HG02840 (cell line): ENCODE results near the gene ZNF362.
"Not testable (repeated sequence)": the region's sequence is repeated elsewhere in the genome, so short reads cannot be mapped to it uniquely, and the experiment has no call there.

ENCODE experiments used
- ATAC-seq: cut with Tn5 transposase; IDR thresholded peaks from one replicate; pipeline ENCODE4 v1.9.1; 2021; ENCODE audit warnings: mild to moderate bottlenecking, moderate library complexity, moderate number of reproducible peaks; ENCODE audit not compliant: unreplicated experiment, low FRiP score

ZNF362 gene

DNA sequence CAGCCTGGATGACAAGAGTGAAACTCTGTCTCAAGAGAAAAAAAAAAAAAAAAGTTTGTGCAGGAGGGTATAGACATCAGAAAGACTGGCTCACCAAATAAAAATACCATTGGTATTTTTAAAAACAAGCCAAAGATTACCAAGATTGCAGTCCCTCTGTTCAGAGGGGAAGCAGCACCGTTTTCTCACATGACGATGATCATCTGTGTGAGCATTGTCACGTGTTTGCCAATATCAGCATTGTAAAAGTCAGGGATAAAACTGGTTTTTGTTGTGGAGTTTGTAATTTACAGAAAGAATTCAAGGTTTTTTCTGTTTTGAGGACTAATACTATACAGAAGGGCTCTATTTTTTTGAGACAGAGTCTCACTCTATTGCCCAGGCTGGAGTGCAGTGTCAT is 26.5 kb downstream of the ZNF362 start:
- ATAC-seq = no peak

DNA sequence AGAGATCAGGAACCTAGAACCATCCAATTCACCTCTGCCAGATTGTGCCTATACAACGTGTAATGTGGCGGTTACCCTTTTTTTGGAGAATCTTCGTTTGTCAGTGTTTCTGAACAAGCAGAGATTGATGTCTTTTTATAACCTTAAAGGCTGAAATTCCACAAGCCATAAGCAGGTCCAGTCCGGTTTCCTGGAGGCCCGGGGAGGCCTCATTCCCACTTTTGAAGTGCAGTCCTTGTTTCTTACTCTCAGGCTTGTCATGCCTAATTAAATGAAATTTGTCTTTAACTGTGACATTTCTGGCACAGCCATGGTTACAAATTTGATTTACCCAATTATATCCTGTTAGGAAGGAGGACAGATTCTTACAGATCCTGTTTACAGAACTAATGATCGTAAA is 27.8 kb downstream of the ZNF362 start:
- ATAC-seq = no peak

DNA sequence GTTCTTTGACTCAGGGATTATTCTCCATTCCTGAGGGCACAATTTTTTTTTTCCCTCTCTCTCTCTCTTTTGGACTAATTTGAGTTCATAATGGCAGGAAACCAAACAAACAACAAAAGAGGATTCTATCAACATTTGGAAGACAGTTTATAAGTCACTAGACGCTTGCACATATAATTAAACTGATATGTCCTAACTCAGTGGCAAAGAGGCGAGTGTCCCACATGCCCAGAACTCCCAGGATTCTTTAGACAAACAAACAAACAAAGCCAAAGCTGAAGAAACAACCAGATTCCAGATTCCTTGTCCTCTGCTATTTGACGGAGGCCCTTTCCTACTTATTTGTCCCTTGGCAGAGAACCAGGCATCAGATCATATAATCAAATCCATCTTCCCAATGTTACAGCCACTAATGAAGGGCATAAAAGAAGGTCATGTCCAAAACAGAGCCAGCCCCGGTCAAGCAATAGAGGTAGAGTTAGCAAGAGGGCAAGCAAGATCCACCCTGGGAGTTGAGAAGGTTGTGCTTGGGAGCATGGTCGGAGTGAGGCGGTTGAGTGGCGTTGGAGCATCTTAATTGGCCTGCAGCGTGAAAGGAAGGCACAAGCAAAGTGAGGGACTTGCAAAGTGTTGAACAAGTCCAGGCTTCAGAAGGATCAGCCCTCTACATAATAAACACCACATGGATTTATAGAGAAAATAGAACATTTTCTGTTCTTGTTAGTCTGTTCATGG is 30.3 kb downstream of the ZNF362 start:
- no peak for ATAC-seq

DNA sequence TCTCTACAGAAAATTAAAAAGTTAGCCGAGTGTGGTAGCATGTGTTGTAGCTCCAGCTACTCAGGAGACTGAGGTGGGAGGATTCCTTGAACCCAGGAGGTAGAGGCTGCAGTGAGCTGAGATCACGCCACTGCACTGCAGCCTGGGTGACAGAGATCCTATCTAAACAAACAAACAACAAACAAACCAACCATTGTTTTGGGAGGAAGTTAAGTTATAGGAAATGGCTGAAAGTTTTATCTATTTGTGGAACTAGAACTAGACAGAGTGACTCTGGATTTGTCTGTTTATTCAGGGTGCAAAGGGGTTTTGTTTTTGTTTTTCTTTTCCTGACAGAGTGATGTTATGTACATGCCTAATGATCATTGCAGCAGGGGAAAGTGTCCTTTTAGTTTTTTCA is 31.0 kb downstream of the ZNF362 start:
- no peak for ATAC-seq

DNA sequence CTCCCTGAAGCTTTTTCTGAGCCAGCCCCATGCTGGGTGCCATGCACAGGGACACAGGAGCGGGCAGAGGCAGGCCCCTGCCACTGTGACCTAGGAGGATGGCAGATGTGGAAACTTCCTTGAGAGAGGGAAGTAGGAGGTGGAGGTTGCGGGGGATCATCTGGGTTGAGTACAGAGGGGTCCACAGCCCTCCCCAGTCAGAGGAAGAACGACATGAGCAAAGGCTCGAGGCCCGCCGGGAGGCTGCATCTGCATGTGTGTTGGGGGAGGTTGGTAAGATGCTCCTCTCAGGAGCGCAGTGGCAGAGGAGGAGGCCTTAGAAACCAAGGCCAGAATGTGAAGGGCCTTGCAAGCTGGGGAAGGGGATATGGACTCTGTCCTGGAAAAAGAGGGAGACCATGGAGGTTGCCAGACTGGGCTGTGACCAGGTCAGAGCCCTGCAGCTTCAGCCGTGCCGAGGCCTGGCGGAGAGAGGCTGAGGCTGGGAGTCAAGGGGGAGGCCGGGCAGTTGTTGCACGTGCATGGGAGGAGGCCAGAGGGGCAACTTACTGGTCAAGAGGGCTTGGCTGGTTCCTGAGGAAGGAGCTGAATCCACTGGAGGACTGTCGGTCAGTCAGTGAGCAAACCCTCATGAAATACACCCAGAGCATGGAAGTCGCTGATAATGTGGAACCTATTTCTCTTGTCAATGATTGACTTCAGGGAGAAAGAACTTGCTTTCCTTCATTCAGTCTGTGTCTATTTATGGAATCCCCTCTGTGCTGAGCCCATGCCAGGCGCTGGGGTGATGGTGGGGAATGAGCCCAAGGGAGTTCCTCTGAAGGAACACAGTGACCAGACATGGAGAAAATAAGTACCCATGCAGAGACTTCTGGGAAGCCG is 32.9 kb downstream of the ZNF362 start:
- ATAC-seq = no peak

DNA sequence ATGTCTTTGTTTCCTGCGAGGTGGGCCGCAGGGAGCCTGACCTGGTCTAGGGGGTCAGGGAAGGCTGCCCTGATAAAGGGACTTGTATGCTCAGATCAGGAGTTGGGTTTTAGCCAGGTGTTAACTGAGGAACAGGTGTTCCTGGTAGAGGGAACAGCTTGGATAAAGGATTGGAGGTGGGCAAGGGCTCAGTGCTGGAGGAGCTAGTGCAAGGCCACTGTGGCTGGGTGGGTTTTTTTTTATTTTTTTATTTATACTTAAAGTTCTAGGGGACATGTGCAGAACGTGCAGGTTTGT is 33.5 kb downstream of the ZNF362 start:
- no peak for ATAC-seq

DNA sequence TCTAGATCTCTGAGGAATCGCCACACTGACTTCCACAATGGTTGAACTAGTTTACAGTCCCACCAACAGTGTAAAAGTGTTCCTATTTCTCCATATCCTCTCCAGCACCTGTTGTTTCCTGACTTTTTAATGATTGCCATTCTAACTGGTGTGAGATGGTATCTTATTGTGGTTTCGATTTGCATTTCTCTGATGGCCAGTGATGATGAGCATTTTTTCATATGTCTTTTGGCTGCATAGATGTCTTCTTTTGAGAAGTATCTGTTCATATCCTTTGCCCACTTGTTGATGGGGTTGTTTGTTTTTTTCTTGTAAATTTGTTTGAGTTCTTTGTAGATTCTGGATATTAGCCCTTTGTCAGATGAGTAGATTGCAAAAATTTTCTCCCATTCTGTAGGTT is 34.3 kb downstream of the ZNF362 start:
- ATAC-seq = not testable (repeated sequence)

DNA sequence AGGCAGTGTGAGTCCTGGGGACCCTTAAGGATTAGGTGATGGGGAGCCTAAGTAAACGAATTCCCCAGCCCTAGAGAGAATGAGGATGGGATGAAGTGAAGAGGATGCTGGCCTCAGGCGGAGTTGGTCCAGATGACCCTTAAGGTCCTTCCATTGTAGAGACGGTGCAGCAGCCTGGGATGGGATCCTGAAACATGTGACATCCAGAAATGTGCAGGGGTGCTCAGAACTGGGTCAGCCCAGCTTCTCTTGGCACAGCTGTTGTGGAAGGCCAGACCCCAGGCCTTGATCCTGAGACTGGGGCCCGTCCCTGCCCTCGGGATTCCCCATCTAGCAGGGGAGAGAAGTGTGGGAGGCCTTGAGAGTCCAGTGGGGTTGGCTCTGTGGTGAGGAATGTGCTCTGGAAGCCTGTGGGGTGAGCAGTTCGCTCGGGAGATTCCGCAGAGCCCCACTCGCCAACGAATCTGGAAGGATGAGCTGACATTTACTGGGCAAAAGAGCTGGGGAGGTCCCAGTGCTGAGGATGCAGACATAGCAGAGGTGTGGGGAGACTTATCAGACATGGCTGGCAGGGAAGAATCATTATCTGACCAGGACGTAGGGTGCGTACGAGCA is 36.5 kb downstream of the ZNF362 start:
- no peak for ATAC-seq

DNA sequence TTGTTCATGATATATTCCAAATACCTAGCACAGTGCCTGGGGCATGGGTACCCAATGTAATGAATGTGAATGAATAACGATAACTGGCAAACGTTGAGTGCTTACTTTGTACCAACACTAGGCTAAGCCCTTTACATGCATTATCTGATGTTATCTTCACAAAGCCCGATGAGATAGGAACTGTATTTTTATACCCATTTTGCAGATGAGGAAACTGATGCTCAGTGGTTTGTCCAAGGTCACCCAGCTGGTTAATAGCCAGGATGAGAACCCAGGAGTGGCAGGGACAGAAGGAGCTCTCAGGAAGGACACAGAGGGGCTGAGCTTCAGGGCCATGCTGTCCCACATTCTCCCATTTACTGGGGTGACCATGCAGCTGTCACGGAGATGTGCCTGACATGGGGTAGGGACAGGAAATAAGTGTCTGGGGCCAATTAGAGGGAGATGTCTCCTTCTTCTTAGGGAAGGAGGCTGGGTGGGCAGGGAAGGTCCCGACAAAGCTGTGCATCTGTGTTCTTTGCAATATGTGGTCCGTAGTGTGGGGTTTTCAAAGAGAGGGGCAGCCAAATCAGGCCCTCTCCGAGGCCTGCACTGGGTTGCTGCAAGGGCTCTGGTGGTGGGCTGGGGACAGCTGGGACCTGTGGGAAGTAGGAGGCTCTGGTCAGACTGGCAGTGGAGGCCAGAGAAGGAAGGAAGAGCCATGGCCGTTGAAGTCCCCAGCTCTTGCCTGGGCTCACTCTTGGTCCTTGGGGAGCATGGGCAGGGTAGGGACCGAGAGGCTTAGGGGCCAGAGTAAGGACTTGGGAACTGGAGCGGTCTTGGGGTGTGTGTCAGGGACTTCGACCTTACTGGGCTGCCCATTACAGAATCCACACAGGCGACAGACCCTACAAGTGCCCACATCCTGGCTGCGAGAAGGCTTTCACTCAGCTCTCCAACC is 38.0 kb downstream of the ZNF362 start:
- no peak for ATAC-seq

DNA sequence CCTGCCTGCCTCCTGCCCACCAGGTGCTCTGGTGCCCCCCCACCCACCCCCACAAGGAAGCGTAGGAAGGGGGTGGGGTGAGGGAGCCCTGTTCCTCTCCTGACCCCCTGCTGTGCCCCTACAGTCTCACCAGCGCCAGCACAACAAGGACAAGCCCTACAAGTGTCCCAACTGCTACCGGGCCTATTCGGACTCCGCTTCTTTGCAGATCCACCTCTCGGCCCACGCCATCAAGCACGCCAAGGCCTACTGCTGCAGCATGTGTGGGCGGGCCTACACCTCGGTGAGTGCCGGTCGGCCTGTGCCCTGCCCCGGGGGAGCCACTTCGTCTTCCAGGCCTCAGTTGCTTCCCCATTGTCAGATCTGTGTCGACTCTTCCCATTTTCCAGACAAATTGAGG is 38.7 kb downstream of the ZNF362 start:
- no peak for ATAC-seq

DNA sequence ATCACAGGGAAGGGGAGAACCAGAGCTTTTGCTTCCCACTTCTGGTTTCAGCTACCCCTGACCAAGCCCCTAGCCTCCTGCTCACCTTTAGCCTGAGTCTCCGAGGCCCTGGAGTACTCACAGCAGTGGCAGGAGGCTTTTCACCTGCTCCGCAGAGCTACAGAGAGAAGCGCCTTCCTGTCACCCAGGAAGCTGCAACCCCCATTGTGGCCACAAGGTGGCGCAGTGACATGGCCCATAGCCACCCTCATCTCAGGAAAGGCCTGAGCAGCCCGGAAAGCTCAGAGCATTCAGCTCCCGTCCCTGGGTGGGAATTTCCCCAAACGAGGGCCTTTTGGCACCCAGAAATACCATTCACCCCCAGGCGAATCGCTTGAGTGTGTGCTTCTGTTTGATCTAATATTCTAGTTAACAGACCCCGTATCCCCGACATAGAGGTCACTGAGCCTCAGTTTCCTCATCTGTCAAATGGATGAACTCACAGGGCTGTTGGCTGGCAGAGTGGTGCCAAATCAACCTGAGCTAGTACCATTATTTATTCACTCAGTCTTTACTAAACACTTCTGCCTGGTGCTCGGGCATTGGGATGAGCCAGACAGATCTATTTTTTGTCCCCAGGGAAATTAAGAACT is 39.3 kb downstream of the ZNF362 start:
- no peak for ATAC-seq

DNA sequence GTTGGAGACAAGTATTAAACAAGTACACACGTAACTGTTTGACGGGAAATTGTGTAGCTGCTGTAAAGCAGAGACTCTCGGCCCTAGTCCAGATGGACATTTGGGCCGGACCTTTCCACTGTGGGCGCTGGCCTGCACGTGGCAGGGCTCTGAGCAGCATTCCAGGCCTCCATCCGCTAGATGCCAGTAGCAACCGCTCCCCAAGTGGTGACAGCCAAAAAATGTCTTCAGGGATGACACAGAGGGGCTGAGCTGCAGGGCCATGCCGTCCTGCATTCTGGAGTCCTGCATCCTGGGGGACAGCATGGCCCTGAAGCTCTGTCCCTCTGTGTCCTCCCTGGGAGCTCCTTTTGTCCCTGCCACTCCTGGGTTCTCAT is 39.8 kb downstream of the ZNF362 start:
- no peak for ATAC-seq

DNA sequence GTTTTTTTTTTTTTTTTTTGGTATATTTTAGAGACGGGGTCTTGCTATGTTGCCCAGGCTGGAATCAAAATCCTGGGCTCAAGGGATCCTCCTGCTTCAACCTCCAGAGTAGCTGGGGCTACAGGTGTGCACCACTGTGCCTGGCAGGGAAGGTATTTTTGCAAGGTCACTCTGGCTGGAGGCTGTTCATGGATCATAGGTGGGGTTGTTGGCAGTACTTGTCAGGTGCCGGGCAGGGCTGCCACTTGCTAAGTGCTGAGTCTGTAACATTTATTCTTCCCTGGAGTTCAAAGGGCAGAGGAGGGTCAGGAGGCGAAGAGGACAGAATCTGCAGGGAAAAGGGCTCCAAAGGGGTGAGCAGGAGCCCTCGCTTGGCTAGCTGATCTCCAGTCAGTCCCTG is 40.5 kb downstream of the ZNF362 start:
- no peak for ATAC-seq

DNA sequence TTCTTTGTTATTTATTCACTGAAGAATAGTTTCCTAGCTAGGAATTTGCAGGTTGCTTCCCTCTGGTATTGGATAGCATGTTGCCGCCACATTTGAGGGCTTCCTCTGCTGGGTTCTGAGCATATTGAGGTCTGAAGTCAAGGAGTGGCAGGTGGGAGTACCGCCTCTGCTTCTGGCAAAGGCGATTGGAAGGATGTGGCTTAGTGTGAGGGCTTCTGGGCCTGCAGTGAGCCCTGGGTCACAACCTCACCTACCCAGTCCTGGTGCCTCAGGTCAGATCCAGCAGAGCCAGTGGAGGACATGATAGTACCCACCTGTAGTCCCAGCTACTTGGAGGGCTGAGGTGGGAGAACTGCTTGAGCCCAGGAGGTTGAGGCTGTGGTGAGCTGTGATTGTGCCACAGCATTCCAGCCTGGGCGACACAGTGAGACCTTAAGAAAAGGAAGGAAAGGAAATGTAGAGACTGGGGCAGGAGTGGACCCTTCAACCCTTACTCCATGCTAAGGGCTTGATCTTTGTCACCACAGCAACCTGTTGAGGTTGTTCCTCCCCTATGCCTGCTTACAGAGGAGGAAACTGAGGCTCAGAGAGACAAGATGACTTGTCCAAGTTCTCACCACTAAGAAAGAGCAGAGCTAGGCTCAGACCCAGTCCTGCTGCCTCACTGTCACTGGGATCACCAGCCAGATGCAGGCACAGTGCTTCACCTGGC is 41.8 kb downstream of the ZNF362 start:
- no peak for ATAC-seq

DNA sequence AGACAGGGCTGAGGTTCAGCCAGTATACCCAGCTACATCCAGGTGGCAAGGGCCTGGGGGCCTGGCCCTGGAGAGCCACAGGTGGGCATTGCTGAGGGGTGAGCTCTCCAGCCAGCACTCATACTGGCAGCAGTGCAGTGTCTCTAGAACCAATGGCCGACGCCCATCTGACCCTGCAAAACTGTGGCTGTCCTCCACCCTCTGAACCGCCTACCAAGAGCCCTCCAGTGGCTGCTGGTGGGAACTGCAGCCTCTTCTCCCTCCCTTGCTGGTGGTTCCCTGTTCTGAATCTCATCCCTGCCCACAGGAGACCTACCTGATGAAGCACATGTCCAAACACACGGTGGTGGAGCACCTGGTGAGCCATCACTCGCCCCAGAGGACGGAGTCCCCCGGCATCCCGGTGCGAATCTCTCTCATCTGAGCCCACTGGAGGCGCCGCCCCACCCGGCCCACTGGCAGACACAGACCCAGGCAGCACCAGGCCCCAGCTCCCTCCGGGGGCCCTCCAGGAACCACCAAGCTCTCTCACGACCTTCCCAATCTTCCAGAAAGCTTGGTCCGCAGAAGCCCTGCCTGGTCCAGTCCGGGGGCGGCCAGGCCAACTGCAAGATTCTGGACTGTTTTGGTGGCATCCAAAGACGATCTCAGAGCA is 42.5 kb downstream of the ZNF362 start:
- ATAC-seq = no peak

DNA sequence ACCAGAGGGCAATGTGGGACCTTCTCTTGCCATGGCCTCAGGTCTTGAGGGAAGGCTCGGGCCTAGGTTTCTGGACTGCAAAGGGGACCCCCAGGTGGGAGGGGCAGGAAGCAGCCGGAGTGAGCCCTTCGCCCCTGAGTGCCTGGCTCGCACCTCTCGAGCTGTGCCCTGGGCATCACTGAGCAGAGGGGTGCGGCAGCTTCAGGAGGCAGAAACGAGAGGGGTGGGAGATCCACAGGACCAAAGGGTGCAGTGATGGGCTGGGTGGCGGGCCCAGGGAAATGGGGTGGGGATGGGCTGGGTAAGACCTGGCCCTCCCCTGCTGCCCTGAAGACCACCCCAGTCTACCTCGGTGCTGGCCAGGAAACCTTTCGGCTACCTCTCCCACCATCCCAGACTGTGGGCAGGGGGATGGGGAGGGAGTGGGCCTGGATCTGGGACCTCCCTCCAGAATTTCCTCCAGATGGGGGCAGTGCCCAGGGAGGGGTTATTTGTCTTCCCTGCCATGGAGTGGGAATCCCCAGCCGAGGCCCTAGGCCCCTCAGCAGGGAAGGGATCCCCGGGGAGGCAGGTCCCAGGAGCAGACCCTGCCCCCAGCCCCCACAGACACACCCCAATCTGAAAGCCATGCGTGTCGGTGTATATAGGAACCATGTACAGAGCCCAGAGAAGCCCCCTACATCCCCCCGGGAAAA is 43.3 kb downstream of the ZNF362 start:
- no peak for ATAC-seq

DNA sequence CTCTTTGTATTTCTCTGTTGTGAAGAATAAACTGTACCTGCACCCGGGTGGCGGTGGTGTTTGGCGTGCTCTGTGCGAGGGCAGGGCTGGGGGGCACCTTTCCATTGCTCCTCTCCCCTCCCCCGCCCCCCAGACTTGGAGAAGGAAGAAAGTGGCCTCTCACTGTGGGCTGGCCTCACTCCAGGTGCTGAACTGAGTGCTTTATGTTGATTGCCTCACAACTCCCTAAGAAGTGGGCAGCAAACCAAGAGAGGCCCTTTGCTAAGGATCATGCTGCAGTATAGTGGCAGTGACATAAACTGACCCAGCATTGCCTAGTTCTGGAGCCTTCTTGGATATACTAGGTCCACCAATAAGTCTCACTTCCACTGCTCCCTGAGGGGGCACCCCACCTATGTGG is 44.4 kb downstream of the ZNF362 start:
- ATAC-seq = no peak

DNA sequence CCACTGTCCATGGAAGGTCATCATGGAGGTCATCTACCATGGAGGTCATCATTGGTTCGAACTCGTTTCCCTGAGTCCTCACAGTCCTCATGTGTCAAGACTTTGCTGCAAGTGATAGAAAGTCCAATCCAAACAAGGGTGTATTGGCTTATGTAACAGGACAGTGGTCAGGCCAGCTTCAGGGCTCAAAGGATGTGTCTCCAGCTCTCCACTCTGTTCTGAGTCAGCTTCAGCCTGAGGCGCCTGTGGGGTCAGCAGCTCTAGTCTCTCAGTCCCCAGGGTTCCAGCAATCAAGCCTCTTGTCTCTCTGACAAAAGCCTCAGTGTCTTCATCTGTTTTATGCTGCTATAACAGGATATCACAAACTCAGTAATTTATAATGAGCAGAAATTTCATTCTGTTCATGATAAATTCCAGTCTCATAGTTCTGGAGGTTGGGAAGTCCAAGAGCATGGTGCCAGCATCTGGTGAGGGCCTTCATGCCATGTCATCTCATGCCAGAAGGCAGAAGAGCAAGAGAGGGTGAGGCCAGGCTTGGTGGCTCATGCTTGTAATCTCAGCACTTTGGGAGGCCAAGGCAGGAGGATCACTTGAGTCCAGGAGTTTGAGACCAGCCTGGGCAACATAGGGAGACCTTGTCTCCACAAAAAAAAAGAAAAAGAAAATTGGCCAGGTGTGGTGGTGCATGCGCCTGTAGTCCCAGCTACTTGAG is 45.1 kb downstream of the ZNF362 start:
- no peak for ATAC-seq
